MCF 10A (cell line): ENCODE data around the gene REXO1. TPM values are rescaled to one million over a fixed set of nuclear protein-coding genes. Genes with fewer than 3 reads are reported as not detected.

Experiments used
- BruUV-seq: library from RNA; stranded (reverse); fragments of 400-500 nt; replicated peaks from 2 replicates; lab custom pipeline; 2021; lab: Mats Ljungman, UMichigan
- CTCF ChIA-PET: fragments of 300-600 bp; sonication (Branson Sonifier 250); formaldehyde crosslinking; extraction: SDS; loops from one replicate; lab custom pipeline; 2021; ENCODE audit warnings: antibody characterized with exemption, inconsistent platforms; lab: Yijun Ruan, JAX
- POLR2A ChIA-PET: fragments of 300-600, 350-650 bp; sonication (Branson Sonifier 250); formaldehyde crosslinking; extraction: SDS; loops from one replicate; lab custom pipeline; 2020; ENCODE audit warnings: antibody characterized with exemption, inconsistent platforms; lab: Yijun Ruan, JAX
- DNase-seq: peaks from one replicate; pipeline ENCODE4 v3.0.0-alpha.2; 2018; ENCODE audit not compliant: unreplicated experiment
- H3K27ac Mint-ChIP-seq: one replicate; pipeline ENCODE4 v1.8.0; 2022; ENCODE audit warnings: mild to moderate bottlenecking, low read depth, mixed read lengths; ENCODE audit not compliant: unreplicated experiment
- H3K27me3 Mint-ChIP-seq: one replicate; pipeline ENCODE4 v1.8.0; 2022; ENCODE audit warnings: mixed read lengths; ENCODE audit not compliant: insufficient read depth, unreplicated experiment
- H3K36me3 Mint-ChIP-seq: one replicate; pipeline ENCODE4 v1.8.0; 2022; ENCODE audit warnings: mild to moderate bottlenecking, moderate library complexity, mixed read lengths; ENCODE audit not compliant: insufficient read depth, unreplicated experiment
- H3K4me1 Mint-ChIP-seq: one replicate; pipeline ENCODE4 v1.8.0; 2022; ENCODE audit warnings: mixed read lengths; ENCODE audit not compliant: insufficient read depth, unreplicated experiment
- H3K4me3 Mint-ChIP-seq: one replicate; pipeline ENCODE4 v1.8.0; 2022; ENCODE audit warnings: mild to moderate bottlenecking, moderate library complexity, mixed read lengths; ENCODE audit not compliant: unreplicated experiment
- H3K9me3 Mint-ChIP-seq: one replicate; pipeline ENCODE4 v1.8.0; 2022; ENCODE audit warnings: mixed read lengths; ENCODE audit not compliant: unreplicated experiment
- intact Hi-C: fragments of 100-400 bp; cut with micrococcal nuclease; formaldehyde crosslinking; loops from 2 replicates; pipeline ENCODE4 v1.14.1; 2022
- total RNA-seq: library from RNA; stranded (reverse); gene quantifications from 2 replicates; pipeline ENCODE4 v1.2.3, GENCODE V29; 2022
- TF ChIP-seq, protein P1 (sequence below): fragments of 200-600 bp; IDR thresholded peaks from one replicate; pipeline ENCODE4 v1.8.0; 2022; ENCODE audit warnings: antibody characterized with exemption, mild to moderate bottlenecking; ENCODE audit not compliant: unreplicated experiment

REXO1 gene
- total RNA-seq, 1 experiment from 2014 or later, result 36.4 TPM

DNA sequence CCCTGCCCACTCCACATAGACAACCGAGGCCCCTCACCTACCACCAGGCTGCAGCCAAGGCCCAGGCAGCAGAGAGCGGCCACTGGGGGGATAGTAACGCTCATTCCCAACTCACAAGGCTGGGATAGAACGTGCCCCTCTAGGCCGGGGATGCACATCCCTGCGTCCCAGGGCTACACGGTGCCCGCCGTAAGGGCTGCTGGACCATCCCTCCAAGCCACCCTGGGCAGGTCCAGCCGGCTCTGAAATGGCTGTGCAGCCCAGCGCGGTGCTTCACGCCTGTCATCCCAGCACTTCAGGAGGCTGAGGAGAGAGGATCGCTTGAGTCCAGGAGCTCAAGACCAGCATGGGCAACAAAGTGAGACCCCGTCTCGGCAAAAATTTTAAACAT is 3.2 kb downstream of the REXO1 start:
- no peaks in the 10 kb centered on the region for H3K9me3 Mint-ChIP-seq
- POLR2A ChIA-PET, result interaction anchor here (0.5 kb wide), 1 partner anchor 560 kb away, joined by 3 read pairs; no protein-coding TSS in a partner anchor
- TF ChIP-seq, protein P1, sequence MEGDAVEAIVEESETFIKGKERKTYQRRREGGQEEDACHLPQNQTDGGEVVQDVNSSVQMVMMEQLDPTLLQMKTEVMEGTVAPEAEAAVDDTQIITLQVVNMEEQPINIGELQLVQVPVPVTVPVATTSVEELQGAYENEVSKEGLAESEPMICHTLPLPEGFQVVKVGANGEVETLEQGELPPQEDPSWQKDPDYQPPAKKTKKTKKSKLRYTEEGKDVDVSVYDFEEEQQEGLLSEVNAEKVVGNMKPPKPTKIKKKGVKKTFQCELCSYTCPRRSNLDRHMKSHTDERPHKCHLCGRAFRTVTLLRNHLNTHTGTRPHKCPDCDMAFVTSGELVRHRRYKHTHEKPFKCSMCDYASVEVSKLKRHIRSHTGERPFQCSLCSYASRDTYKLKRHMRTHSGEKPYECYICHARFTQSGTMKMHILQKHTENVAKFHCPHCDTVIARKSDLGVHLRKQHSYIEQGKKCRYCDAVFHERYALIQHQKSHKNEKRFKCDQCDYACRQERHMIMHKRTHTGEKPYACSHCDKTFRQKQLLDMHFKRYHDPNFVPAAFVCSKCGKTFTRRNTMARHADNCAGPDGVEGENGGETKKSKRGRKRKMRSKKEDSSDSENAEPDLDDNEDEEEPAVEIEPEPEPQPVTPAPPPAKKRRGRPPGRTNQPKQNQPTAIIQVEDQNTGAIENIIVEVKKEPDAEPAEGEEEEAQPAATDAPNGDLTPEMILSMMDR, result no peak
- H3K4me1 Mint-ChIP-seq, result peaks cover 23% of the 10 kb centered on the region
- no peak overlapping the region for H3K27ac Mint-ChIP-seq
- intact Hi-C loops, result no loop called here
- DNase-seq, result no peak
- H3K4me3 Mint-ChIP-seq, result no peak overlapping the region
- H3K27me3 Mint-ChIP-seq, result no peaks in the 10 kb centered on the region
- BruUV-seq, result no TSS peak
- CTCF ChIA-PET, result interaction anchor here (0.8 to 2.5 kb wide), 3 partner anchors 7 to 88 kb away, joined by 3 to 19 read pairs (median 12); no protein-coding TSS in a partner anchor
- peaks cover 24% of the 10 kb centered on the region for H3K36me3 Mint-ChIP-seq

GRCh38 chr19:1844513-1845124 is 3.7 kb downstream of the REXO1 start:
- DNase-seq, result no peak
- ChIA-PET POLR2A (no interaction called here), CTCF (interaction anchor here (0.7 kb wide), 1 partner anchor 142 kb away, joined by 3 read pairs; no protein-coding TSS in a partner anchor)
- H3K9me3 Mint-ChIP-seq, result no peaks in the 10 kb centered on the region
- TF ChIP-seq, protein P1, result no peak
- no TSS peak for BruUV-seq
- peaks cover 20% of the 10 kb centered on the region for H3K4me1 Mint-ChIP-seq
- H3K36me3 Mint-ChIP-seq, result peaks cover 19% of the 10 kb centered on the region
- H3K27ac Mint-ChIP-seq, result no peak overlapping the region
- no peak overlapping the region for H3K4me3 Mint-ChIP-seq
- intact Hi-C loops, result no loop called here
- H3K27me3 Mint-ChIP-seq, result no peaks in the 10 kb centered on the region

GRCh38 chr19:1843646-1844394 is 4.5 kb downstream of the REXO1 start:
- CTCF ChIA-PET, result interaction anchor here (0.6 to 1.1 kb wide), 3 partner anchors 11 to 17 kb away, joined by 3 to 6 read pairs (median 3); no protein-coding TSS in a partner anchor
- DNase-seq, result no peak
- H3K4me1 Mint-ChIP-seq, result peaks cover 20% of the 10 kb centered on the region
- H3K9me3 Mint-ChIP-seq, result no peaks in the 10 kb centered on the region
- POLR2A ChIA-PET, result no interaction called here
- intact Hi-C loops, result no loop called here
- no TSS peak for BruUV-seq
- H3K36me3 Mint-ChIP-seq, result peaks cover 19% of the 10 kb centered on the region
- TF ChIP-seq, protein P1, result no peak
- H3K27ac Mint-ChIP-seq, result no peak overlapping the region
- no peak overlapping the region for H3K4me3 Mint-ChIP-seq
- H3K27me3 Mint-ChIP-seq, result no peaks in the 10 kb centered on the region

DNA sequence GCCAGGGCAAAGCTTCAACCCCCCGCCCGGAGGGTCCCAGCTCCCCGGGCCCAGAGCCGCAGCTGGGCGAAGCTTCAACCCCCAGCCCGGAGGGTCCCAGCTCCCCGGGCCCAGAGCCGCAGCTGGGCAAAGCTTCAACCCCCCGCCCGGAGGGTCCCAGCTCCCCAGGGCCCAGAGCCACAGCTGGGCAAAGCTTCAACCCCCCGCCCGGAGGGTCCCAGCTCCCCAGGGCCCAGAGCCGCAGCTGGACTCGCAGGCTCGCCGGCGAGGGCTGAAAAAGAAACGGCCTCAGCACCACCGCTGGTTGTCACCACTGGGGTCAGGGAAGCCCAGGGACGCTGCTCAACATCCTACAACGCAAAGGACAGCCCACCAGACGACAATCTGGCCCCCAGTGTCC is 5.2 kb downstream of the REXO1 start:
- no peaks in the 10 kb centered on the region for H3K27me3 Mint-ChIP-seq
- H3K9me3 Mint-ChIP-seq, result no peaks in the 10 kb centered on the region
- ChIA-PET CTCF (interaction anchor here (0.6 to 1.1 kb wide), 3 partner anchors 10 to 17 kb away, joined by 3 to 6 read pairs (median 4); no protein-coding TSS in a partner anchor), POLR2A (no interaction called here)
- no peak for DNase-seq
- no TSS peak for BruUV-seq
- TF ChIP-seq, protein P1, result no peak
- no peak overlapping the region for H3K27ac Mint-ChIP-seq
- peaks cover 20% of the 10 kb centered on the region for H3K4me1 Mint-ChIP-seq
- H3K36me3 Mint-ChIP-seq, result peaks cover 19% of the 10 kb centered on the region
- intact Hi-C loops, result no loop called here
- no peak overlapping the region for H3K4me3 Mint-ChIP-seq
